Gastrocnemius medialis (tissue), 4 donors: ENCODE measurements around the gene LSP1.

ENCODE experiments used
- CTCF ChIP-seq, 5 experiments: fragments of 450-650 bp in 3 of 5; fragments of 200-600 bp in 2 of 5; sonication (generic) in 2 of 5; IDR thresholded peaks in 4 of 5; conservative IDR thresholded peaks in 1 of 5; 1 replicate in 4 of 5; 2 replicates in 1 of 5; pipeline ENCODE4 v1.5.1; 2016 to 2019; ENCODE audit warnings: antibody characterized with exemption in 5 of 5, mild to moderate bottlenecking in 3 of 5, moderate library complexity in 3 of 5
- POLR2A ChIP-seq, 2 donors: fragments of 450-650 bp; IDR thresholded peaks; one replicate each; pipeline ENCODE4 v1.6.1; 2017; ENCODE audit warnings: antibody characterized with exemption in 2 of 2, mild to moderate bottlenecking in 2 of 2, moderate library complexity in 2 of 2

GRCh38 chr11:1883346-1884302 is 30.7 kb downstream of the LSP1 start:
- TF ChIP-seq CTCF (IDR thresholded peaks at IDR 0.05 in 4 of 5, conservative IDR thresholded peaks at IDR 0.05 in 1 of 5) (no peak), POLR2A (IDR thresholded peaks at IDR 0.05) (no peak)
